ENCODE measurements around the gene MAP3K5.

DNA sequence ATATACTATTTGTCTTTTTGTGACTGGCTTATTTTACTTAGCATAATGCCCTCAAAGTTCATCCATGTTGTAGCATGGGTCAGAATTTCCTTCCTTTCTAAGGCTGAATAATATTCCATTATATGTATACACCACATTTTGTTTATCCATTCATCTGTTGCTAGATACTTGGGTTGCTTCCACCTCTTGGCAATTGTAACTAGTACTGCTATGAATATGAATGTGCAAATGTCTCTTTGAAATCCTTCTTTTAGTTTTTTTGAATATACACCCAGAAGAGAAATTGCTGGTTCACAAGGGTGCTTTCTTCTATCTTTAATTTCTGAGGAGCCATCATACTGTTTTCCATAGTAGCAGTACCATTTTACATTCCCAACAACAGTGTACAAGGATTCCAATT lies 220.8 kb downstream of the MAP3K5 start:
- no peak for TF ChIP-seq BRF1 (IDR thresholded peaks at IDR 0.05; ENCODE audit: borderline replicate concordance, extremely low read depth, insufficient read length)
- TF ChIP-seq, protein P1, sequence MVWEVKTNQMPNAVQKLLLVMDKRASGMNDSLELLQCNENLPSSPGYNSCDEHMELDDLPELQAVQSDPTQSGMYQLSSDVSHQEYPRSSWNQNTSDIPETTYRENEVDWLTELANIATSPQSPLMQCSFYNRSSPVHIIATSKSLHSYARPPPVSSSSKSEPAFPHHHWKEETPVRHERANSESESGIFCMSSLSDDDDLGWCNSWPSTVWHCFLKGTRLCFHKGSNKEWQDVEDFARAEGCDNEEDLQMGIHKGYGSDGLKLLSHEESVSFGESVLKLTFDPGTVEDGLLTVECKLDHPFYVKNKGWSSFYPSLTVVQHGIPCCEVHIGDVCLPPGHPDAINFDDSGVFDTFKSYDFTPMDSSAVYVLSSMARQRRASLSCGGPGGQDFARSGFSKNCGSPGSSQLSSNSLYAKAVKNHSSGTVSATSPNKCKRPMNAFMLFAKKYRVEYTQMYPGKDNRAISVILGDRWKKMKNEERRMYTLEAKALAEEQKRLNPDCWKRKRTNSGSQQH (CRISPR knock-in tag; IDR thresholded peaks at IDR 0.05): no peak
- TF ChIP-seq HMG20A (CRISPR knock-in tag; conservative IDR thresholded peaks at IDR 0.05): no peak
- TF ChIP-seq, protein P2, sequence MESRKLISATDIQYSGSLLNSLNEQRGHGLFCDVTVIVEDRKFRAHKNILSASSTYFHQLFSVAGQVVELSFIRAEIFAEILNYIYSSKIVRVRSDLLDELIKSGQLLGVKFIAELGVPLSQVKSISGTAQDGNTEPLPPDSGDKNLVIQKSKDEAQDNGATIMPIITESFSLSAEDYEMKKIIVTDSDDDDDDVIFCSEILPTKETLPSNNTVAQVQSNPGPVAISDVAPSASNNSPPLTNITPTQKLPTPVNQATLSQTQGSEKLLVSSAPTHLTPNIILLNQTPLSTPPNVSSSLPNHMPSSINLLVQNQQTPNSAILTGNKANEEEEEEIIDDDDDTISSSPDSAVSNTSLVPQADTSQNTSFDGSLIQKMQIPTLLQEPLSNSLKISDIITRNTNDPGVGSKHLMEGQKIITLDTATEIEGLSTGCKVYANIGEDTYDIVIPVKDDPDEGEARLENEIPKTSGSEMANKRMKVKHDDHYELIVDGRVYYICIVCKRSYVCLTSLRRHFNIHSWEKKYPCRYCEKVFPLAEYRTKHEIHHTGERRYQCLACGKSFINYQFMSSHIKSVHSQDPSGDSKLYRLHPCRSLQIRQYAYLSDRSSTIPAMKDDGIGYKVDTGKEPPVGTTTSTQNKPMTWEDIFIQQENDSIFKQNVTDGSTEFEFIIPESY (CRISPR knock-in tag; IDR thresholded peaks at IDR 0.05): no peak
- TF ChIP-seq, protein P3, sequence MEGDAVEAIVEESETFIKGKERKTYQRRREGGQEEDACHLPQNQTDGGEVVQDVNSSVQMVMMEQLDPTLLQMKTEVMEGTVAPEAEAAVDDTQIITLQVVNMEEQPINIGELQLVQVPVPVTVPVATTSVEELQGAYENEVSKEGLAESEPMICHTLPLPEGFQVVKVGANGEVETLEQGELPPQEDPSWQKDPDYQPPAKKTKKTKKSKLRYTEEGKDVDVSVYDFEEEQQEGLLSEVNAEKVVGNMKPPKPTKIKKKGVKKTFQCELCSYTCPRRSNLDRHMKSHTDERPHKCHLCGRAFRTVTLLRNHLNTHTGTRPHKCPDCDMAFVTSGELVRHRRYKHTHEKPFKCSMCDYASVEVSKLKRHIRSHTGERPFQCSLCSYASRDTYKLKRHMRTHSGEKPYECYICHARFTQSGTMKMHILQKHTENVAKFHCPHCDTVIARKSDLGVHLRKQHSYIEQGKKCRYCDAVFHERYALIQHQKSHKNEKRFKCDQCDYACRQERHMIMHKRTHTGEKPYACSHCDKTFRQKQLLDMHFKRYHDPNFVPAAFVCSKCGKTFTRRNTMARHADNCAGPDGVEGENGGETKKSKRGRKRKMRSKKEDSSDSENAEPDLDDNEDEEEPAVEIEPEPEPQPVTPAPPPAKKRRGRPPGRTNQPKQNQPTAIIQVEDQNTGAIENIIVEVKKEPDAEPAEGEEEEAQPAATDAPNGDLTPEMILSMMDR (IDR thresholded peaks at IDR 0.05 in 2 of 3, conservative IDR thresholded peaks at IDR 0.05 in 1 of 3; ENCODE audit: insufficient read depth in 2 of 3, low read depth in 1 of 3, low read length in 3 of 3): no peak
- TF ChIP-seq, protein P4, sequence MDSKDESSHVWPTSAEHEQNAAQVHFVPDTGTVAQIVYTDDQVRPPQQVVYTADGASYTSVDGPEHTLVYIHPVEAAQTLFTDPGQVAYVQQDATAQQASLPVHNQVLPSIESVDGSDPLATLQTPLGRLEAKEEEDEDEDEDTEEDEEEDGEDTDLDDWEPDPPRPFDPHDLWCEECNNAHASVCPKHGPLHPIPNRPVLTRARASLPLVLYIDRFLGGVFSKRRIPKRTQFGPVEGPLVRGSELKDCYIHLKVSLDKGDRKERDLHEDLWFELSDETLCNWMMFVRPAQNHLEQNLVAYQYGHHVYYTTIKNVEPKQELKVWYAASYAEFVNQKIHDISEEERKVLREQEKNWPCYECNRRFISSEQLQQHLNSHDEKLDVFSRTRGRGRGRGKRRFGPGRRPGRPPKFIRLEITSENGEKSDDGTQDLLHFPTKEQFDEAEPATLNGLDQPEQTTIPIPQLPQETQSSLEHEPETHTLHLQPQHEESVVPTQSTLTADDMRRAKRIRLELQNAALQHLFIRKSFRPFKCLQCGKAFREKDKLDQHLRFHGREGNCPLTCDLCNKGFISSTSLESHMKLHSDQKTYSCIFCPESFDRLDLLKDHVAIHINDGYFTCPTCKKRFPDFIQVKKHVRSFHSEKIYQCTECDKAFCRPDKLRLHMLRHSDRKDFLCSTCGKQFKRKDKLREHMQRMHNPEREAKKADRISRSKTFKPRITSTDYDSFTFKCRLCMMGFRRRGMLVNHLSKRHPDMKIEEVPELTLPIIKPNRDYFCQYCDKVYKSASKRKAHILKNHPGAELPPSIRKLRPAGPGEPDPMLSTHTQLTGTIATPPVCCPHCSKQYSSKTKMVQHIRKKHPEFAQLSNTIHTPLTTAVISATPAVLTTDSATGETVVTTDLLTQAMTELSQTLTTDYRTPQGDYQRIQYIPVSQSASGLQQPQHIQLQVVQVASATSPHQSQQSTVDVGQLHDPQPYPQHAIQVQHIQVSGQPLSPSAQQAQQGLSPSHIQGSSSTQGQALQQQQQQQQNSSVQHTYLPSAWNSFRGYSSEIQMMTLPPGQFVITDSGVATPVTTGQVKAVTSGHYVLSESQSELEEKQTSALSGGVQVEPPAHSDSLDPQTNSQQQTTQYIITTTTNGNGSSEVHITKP (IDR thresholded peaks at IDR 0.05; ENCODE audit: partially characterized antibody): no peak
- TF ChIP-seq POLR2A (conservative IDR thresholded peaks at IDR 0.05): no peak
- TF ChIP-seq SETDB1 (IDR thresholded peaks at IDR 0.05; ENCODE audit: low read length): no peak
